GM20431 (cell line): ENCODE results near the gene MED13.

Experiments used
- in situ Hi-C: fragments of 300-500 bp; cut with MseI, MboI; formaldehyde crosslinking; loops from one replicate; pipeline ENCODE4 v1.15.0; 2020; ENCODE audit warnings: low sequenced_read_pairs; ENCODE audit not compliant: unreplicated experiment

MED13 gene

GRCh38 chr17:62064029-62064790 is 868 bp downstream of the MED13 start:
- in situ Hi-C loops = no loop called here

- in situ Hi-C loops = no loop called here
Observed at GRCh38 chr17:62062944-62063343, 2.1 kb downstream of the MED13 start.

DNA sequence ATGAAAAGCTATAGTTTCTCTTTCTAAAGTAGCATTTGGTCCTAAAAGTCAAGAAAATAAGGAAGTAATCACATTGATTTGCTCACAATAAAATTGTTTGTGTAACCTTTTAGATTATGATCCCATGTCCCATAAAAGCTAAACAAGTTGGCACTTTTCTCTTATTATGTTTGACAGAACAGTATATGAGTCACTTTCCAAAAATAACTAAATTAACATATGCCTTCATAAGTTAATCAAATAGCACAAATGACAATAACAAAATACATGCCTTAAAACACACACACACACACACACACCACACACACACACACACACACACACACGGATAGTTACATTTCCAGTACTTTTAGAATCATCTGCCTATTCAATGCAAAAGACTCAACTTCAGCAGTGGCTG is 2.8 kb downstream of the MED13 start:
- in situ Hi-C loops = no loop called here

DNA sequence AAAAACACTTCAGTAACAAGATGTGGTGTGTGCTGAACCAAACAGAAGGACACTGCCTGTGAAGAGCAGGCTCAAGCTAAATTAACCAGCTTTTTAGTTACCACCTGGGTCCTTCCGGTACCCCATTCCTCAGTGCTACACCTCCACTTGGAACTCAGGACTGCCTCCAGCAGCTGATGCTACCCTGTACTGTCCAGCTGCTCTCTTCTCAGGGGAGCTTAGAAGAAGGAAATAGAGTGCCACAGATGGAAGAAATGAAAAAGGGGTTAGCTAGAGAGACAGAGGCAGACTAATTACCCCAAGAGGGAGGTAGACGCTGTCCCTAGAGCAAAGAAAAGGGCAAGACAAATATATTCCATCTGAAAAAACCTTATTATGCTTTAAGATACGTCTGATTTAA is 5.7 kb downstream of the MED13 start:
- in situ Hi-C loops = no loop called here

GRCh38 chr17:62058611-62059010 is 6.5 kb downstream of the MED13 start:
- in situ Hi-C loops = no loop called here

GRCh38 chr17:62057696-62058095 is 7.4 kb downstream of the MED13 start:
- in situ Hi-C loops = no loop called here

GRCh38 chr17:62052765-62053338 is 12.2 kb downstream of the MED13 start:
- in situ Hi-C loops = no loop called here

DNA sequence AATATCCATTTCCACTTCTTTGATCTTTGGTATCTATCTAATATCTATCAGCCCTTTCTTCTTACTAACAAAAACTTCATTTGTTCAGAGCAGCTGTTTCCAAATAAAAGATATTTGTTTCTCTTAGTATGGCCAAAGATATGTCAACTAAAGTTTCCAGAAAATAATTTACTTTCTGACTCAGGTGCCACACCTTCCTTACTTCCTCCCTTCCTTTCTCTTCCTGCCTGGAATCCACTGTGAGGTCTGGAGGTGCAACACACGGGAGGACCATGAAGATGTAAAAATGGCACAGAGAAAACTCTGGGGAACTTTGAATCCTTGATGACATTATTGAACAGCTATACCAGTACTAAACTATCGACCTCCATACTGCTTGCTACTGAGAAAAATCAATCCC is 14.0 kb downstream of the MED13 start:
- in situ Hi-C loops = no loop called here

- in situ Hi-C loops = no loop called here
Observed at GRCh38 chr17:62049299-62049698, 15.8 kb downstream of the MED13 start.

DNA sequence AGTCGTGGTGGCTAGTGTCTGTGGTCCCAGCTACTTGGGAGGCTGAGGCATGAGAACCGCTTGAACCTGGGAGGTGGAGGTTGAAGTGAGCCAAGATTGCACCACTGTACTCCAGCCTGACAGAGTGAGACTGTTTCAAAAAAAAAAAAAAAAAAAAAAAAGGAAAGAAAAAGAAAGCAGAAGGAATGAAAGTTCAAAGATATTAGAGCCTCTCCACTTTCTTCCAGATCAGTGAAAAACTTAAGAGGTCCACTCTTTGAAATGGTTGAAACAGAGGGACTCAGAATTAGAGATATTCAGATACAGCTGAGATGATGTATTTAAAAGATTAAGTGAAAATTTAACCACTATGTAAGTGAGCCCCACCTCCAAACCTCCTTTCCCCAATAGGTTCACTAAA is 16.8 kb downstream of the MED13 start:
- in situ Hi-C loops = no loop called here

DNA sequence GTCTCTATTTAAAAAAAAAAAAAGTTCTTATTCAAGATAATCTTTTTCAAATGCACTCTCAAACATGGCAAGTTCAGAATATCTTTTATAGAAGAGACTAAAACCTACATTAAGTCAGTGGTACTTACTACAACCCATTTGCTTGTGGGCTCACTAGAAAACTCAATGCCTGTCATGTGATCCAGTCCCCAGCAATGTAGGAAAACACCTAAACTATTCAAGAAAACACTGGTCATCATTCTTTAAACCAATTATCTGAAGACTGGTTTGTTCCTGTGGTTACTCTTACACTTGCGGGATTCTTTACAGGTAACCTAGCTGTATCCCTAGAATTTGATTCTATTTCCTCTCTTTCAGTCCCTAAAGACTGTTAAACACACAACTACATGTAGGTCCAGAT is 19.6 kb downstream of the MED13 start:
- in situ Hi-C loops = no loop called here

DNA sequence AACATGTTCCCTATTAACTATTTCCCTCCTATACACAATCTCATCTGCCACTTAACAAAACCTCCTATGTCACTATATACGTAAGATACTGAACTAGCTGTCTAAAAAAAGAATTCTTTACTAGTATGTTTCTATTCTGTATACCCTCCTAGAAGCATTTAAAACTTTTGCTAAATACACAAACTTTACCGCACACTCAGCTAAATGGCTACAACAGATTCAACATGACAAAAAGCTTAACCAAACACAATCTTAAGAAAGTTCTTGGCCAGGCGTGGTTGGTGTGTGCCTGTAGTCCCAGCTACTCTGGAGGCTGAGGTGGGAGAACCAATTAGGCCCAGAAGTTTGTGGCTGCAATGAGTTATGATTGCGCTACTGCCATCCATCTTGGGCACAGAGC is 20.0 kb downstream of the MED13 start:
- in situ Hi-C loops = no loop called here

DNA sequence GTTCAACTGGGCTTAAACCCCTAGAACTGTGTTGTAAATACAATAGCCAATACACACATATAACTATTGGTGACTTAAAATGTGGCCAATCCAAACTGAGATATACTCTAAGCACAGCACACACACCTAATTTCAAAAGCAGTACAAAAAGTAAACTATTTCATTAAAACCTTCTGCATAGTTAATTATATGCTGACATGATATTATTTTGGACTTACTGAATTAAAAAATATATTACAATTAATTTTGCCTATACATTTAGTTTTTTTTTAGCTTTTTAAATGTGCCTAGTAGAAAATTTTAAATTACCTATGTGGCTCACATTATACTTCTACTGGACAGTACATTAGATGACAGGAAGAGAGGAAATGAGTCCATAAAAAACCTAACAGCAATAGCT is 21.5 kb downstream of the MED13 start:
- in situ Hi-C loops = no loop called here

GRCh38 chr17:62043140-62043539 is 21.9 kb downstream of the MED13 start:
- in situ Hi-C loops = no loop called here

DNA sequence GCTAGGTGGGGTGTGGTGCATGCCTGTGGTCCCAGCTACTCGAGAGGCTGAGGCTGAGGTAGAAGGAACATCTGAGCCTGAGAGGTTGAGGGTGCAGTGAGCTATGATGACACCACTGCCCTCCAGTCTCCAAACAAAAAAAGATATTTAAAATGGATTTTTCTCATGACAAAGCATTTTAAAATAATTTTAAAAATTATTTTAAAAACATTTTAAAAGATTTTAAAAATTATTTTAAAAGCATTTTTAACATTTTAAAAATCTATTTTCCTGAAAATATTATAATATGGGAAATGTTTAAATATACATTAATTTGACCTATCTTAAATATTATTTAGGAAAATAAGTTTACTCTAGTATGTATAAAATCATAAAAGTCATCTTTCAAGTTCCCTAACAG is 26.8 kb downstream of the MED13 start:
- in situ Hi-C loops = no loop called here

DNA sequence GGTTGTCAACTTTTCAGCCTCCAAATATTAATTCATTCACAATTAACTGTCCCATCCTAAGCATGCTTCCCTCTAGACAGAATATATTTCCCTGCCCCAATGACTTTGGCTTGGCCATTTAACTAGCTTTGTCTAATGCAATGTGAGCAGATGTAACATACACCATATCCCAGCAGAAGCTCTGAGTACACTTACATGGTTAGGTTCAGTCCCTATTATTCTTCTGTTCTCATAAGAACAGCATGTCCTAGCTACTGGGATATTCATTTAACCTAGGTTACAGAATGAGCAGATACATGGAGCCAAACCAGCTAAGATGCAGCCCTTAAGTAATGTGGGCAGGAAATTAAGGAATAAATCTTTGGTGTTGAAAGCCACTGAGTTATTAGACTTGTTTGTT is 31.8 kb downstream of the MED13 start:
- in situ Hi-C loops = no loop called here

- in situ Hi-C loops = no loop called here
Observed at GRCh38 chr17:62032480-62032879, 32.6 kb downstream of the MED13 start.

DNA sequence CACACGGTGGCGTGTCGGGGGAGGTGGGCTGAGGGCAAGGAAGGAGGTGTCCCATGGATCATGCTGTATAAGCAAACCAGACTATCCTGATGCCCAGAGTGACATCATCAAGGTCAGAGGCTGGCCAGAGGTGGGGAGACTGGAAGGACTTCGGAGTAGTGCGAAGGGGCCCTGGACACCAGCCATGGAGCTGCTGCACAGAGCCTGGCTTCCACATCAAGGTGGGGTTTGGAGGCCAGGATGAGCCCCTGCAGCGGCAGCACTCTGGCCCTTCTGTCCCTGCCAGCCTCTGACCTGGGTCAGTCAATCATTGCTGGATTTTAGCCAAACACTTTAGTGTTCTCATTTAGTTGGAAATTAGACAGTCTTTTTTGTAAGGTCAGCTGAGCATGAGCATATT is 34.8 kb downstream of the MED13 start:
- in situ Hi-C loops = no loop called here

DNA sequence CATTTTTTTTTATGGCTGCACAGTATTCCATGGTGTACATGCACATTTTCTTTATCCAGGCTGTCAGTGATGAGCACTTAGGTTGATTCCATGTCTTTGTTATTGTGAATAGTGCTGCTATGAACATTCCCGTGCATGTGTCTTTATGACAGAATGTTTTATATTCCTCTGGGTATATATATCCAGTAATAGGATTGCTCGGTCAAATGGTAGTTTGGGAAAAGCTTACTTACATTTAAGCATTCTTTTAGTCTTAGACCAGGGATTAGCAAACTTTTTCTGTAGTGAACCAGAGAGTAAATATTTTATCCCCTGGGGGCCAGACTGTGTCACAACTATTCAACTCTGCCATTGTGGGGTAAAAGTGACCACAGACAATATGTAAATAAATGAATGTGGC is 40.2 kb downstream of the MED13 start:
- in situ Hi-C loops = no loop called here

- in situ Hi-C loops = no loop called here
Observed at GRCh38 chr17:62017912-62018311, 47.2 kb downstream of the MED13 start.

DNA sequence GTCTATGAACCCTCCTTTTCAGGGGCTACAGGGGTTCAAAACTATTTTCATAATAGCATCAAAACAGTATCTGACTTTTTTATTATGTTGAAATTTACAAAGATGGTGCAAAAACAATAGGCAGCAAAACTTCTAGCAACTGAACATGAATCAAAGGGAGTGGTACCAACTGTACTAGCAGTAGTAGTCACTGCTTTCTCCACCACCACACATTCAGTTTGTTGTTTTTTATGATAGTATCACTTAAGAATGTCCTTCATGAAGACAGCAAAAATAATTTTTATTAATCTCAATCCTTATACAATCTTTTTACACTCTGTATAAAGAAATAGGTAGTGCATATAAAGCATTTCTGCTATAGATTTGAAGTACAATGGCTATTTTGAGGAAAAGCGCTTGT is 47.6 kb downstream of the MED13 start:
- in situ Hi-C loops = no loop called here

- in situ Hi-C loops = no loop called here
Observed at GRCh38 chr17:62014526-62014925, 50.6 kb downstream of the MED13 start.
